Transverse colon (tissue), 4 donors: ENCODE data around the gene SMG9. TPM values are rescaled to one million over a fixed set of nuclear protein-coding genes. Genes with fewer than 3 reads are reported as not detected.

Experiments used
- DNase-seq: peaks from one replicate; pipeline ENCODE4 v3.0.0-alpha.2; 2019
- H3K27ac ChIP-seq, 4 donors: fragments of 200-600 bp; sonication (generic); 2 replicates each; pipeline ENCODE4 v1.5.1; 2016 to 2018; ENCODE audit warnings: inconsistent platforms in 4 of 4
- H3K27me3 ChIP-seq: fragments of 200-600 bp; sonication (generic); 2 replicates; pipeline ENCODE4 v1.5.1; 2017; ENCODE audit warnings: inconsistent platforms
- H3K36me3 ChIP-seq, 4 donors: fragments of 200-600 bp; sonication (generic); 2 replicates each; pipeline ENCODE4 v1.5.1; 2017 to 2019; ENCODE audit warnings: inconsistent platforms in 4 of 4
- H3K4me1 ChIP-seq, 4 donors: fragments of 200-600 bp; sonication (generic); 2 replicates each; pipeline ENCODE4 v1.5.1; 2017 to 2020; ENCODE audit warnings: inconsistent platforms in 4 of 4
- H3K4me3 ChIP-seq, 4 donors: fragments of 200-600 bp; sonication (generic); 1 replicate in 1 of 4; 2 replicates in 3 of 4; pipeline versions ENCODE4 v1.5.1 to v1.6.1; 2017 to 2019; ENCODE audit warnings: inconsistent platforms in 4 of 4
- H3K9me3 ChIP-seq, 2 donors: fragments of 200-600 bp; sonication (generic); 2 replicates each; pipeline ENCODE4 v1.5.1; 2017 to 2019; ENCODE audit warnings: inconsistent platforms in 2 of 2
- CTCF ChIP-seq, 5 experiments: fragments of 200-600 bp in 3 of 5; fragments of 450-650 bp in 2 of 5; sonication (generic) in 3 of 5; IDR thresholded peaks; 1 replicate in 2 of 5; 2 replicates in 3 of 5; pipeline ENCODE4 v1.5.1; 2016 to 2017; ENCODE audit warnings: antibody characterized with exemption in 5 of 5, inconsistent platforms in 3 of 5, mild to moderate bottlenecking in 2 of 5, moderate library complexity in 1 of 5
- EP300 ChIP-seq: sonication (generic); formaldehyde crosslinking; IDR thresholded peaks from one replicate; pipeline ENCODE4 v1.6.1; 2017; ENCODE audit warnings: antibody characterized with exemption, low read depth
- POLR2A ChIP-seq: fragments of 450-650 bp; IDR thresholded peaks from one replicate; pipeline ENCODE4 v1.6.1; 2016; ENCODE audit warnings: antibody characterized with exemption, mild to moderate bottlenecking, moderate library complexity
- POLR2AphosphoS5 ChIP-seq, 3 donors: sonication (generic); formaldehyde crosslinking; IDR thresholded peaks; one replicate each; pipeline ENCODE4 v1.6.1; 2016; ENCODE audit warnings: antibody characterized with exemption in 3 of 3
- WGBS, 2 donors: methylation state at CpG; one replicate each; pipeline ENCODE4 v1.1.5; 2018; ENCODE audit warnings: low coverage in 1 of 2; 5-methylcytosine and 5-hydroxymethylcytosine counted together
- in situ Hi-C, 4 donors: fragments of 200-750 bp; cut with MboI; loops; one replicate each; pipeline versions ENCODE4 v1.15.0 to v1.15.1; 2017; ENCODE audit warnings: low sequenced_read_pairs in 3 of 4, low pct_ligation_motif_present in 1 of 4, low pct_unique_long_range_greater_than_20kb in 1 of 4
- intact Hi-C: fragments of 100-400 bp; cut with DNase I; formaldehyde crosslinking; loops from one replicate; pipeline ENCODE4 v1.15.1; 2023; ENCODE audit warnings: low total_unique reads
- total RNA-seq, 4 donors: library from RNA; depleted of rRNA; stranded (reverse); fragments of >200 nt; gene quantifications; one replicate each; pipeline ENCODE4 v1.1.0, GENCODE V29; 2016

Gene SMG9
- total RNA-seq, 4 donors from 2014 or later = 4.1 to 68.7 (median 13.8) TPM

- Histone ChIP-seq H3K4me1 (peaks cover 0 to 1% (median 0%) of the 10 kb centered on the region in 4 donors), H3K27ac (no peak overlapping the region), H3K36me3 (no peaks in the 10 kb centered on the region), H3K4me3 (no peak overlapping the region), H3K9me3 (no peaks in the 10 kb centered on the region), H3K27me3 (no peaks in the 10 kb centered on the region)
- in situ Hi-C loops = no loop called here
- TF ChIP-seq EP300 (no peak), POLR2AphosphoS5 (IDR thresholded peaks at IDR 0.05) (no peak), CTCF (IDR thresholded peaks at IDR 0.05) (no peak), POLR2A (no peak)
- intact Hi-C loops = no loop called here
- no peak for DNase-seq
- 93% methylated on average over 57 of the region's 60 CpGs; no CpG with 5 or more reads in 1 of the 2 donors for WGBS, 2 donors
Observed at GRCh38 chr19:43718627-43719377, 36.0 kb downstream of the SMG9 start.

- Histone ChIP-seq H3K9me3 (no peaks in the 10 kb centered on the region), H3K27ac (no peak within 1 kb of the TSS), H3K4me1 (peaks cover 0 to 12% (median 6%) of the 10 kb centered on the region in 4 donors), H3K4me3 (no peak within 1 kb of the TSS), H3K36me3 (no peaks in the 10 kb centered on the region), H3K27me3 (no peaks in the 10 kb centered on the region)
- 59% methylated on average over 4 of the region's 4 CpGs; no CpG with 5 or more reads in 1 of the 2 donors for WGBS, 2 donors
- intact Hi-C loops (no loop called here), in situ Hi-C loops (no loop called here)
- TF ChIP-seq POLR2AphosphoS5 (IDR thresholded peaks at IDR 0.05) (no peak), CTCF (IDR thresholded peaks at IDR 0.05) (no peak), EP300 (no peak), POLR2A (no peak)
- DNase-seq = no peak
Observed at GRCh38 chr19:43715776-43716175, 39.0 kb downstream of the SMG9 start, which contains the start of gene IRGC. TSS of gene IRGC (plus strand) at chr19:43716076. CDS start at chr19:43718559, 2,483 bp downstream.

GRCh38 chr19:43713208-43713607 is 41.6 kb downstream of the SMG9 start:
- intact Hi-C loops = no loop called here
- WGBS, 2 donors = 14 to 43% methylated on average over 1 to 3 of the region's 3 CpGs

More at GRCh38 chr19:43713208-43713607, 41.6 kb downstream of the SMG9 start:
- no peak overlapping the region for H3K4me3 ChIP-seq
- H3K9me3 ChIP-seq = no peaks in the 10 kb centered on the region
- H3K4me1 ChIP-seq = peaks cover 0 to 12% (median 6%) of the 10 kb centered on the region in 4 donors
- in situ Hi-C loops = no loop called here
- no peaks in the 10 kb centered on the region for H3K27me3 ChIP-seq
- no peaks in the 10 kb centered on the region for H3K36me3 ChIP-seq
- no peak for DNase-seq
- no peak for TF ChIP-seq POLR2A
- no peak for TF ChIP-seq CTCF (IDR thresholded peaks at IDR 0.05)
- no peak for TF ChIP-seq EP300
- TF ChIP-seq POLR2AphosphoS5 (IDR thresholded peaks at IDR 0.05) = no peak
- no peak overlapping the region for H3K27ac ChIP-seq
